ENCODE results near the gene RPL36. TPM values are rescaled to one million over a fixed set of nuclear protein-coding genes. Genes with fewer than 3 reads are reported as not detected.

Gene RPL36
- total and polyA plus RNA-seq, 2 donors (not counting 3 experiments of a cell fraction or from before 2014, with no cell fraction given), result 1,033 to 1,084 TPM

- no peak overlapping the region for H3K9ac ChIP-seq (replicated peaks; ENCODE audit: extremely low read depth, insufficient read depth, low read length)
- ChIA-PET CTCF (interaction anchor here (1.0 to 1.1 kb wide), 2 partner anchors 10 to 13 kb away, joined by 4 read pairs; partner anchors contain the start of gene RPL36), POLR2A (no interaction called here)
- peaks cover 9% of the 10 kb centered on the region for H3K79me2 ChIP-seq (ENCODE audit: control insufficient read depth, insufficient read depth, low read length)
- H3K4me1 ChIP-seq (ENCODE audit: control insufficient read depth, extremely low read depth, insufficient read depth, low read length), result peaks cover 10% of the 10 kb centered on the region
- no peaks in the 10 kb centered on the region for H3K9me3 ChIP-seq (replicated peaks; ENCODE audit: control insufficient read depth, insufficient read depth, low read length)
- no peak for TF ChIP-seq EZH2 (IDR thresholded peaks at IDR 0.05; ENCODE audit: borderline replicate concordance, low read depth, low read length, severe bottlenecking)
- BruUV-seq (replicated peaks), result no TSS peak
- no peaks in the 10 kb centered on the region for H4K20me1 ChIP-seq (replicated peaks; ENCODE audit: control insufficient read depth, extremely low read depth, insufficient read depth, low read length)
- H3K27me3 ChIP-seq (ENCODE audit: control insufficient read depth in 2 of 2, insufficient read depth in 2 of 2, low read length in 2 of 2), result no peaks in the 10 kb centered on the region
- no peaks in the 10 kb centered on the region for H3K9me1 ChIP-seq (replicated peaks; ENCODE audit: control insufficient read depth, extremely low read depth, insufficient read depth, low read length)
- no peak overlapping the region for H3K27ac ChIP-seq (ENCODE audit: insufficient read depth, low read depth, low read length)
- FAIRE-seq (no peak), DNase-seq (ENCODE audit: low read depth, low spot score) (no peak)
- intact Hi-C loops (cut with micrococcal nuclease) (no loop called here), dilution Hi-C loops (cut with MboI; ENCODE audit: extremely low pct_ligation_motif_present, low sequenced_read_pairs) (no loop called here)
- H3K4me2 ChIP-seq (ENCODE audit: insufficient read depth, low read length), result no peak overlapping the region
- no peak overlapping the region for H2AFZ ChIP-seq (ENCODE audit: low read depth, low read length)
- peaks cover 0 to 7% of the 10 kb centered on the region in 2 experiments for H3K36me3 ChIP-seq (ENCODE audit: control insufficient read depth in 2 of 2, extremely low read depth in 1 of 2, insufficient read depth in 2 of 2, low read length in 2 of 2)
- H3K4me3 ChIP-seq (replicated peaks in 1 of 3; ENCODE audit: insufficient read depth in 1 of 3, low read depth in 1 of 3, low read length in 3 of 3), result no peak overlapping the region
Observed at GRCh38 chr19:5676105-5676771, 13.9 kb upstream of the RPL36 start.

GRCh38 chr19:5676772-5677105 is 13.4 kb upstream of the RPL36 start:
- no peak overlapping the region for H2AFZ ChIP-seq (ENCODE audit: low read depth, low read length)
- peaks cover 0 to 5% of the 10 kb centered on the region in 2 experiments for H3K36me3 ChIP-seq (ENCODE audit: control insufficient read depth in 2 of 2, extremely low read depth in 1 of 2, insufficient read depth in 2 of 2, low read length in 2 of 2)
- no peak overlapping the region for H3K27ac ChIP-seq (ENCODE audit: insufficient read depth, low read depth, low read length)
- DNase-seq (ENCODE audit: low read depth, low spot score) (no peak), FAIRE-seq (no peak)
- POLR2A ChIA-PET, result no interaction called here
- no peak overlapping the region for H3K4me3 ChIP-seq (replicated peaks in 1 of 3; ENCODE audit: insufficient read depth in 1 of 3, low read depth in 1 of 3, low read length in 3 of 3)
- no peaks in the 10 kb centered on the region for H3K9me1 ChIP-seq (replicated peaks; ENCODE audit: control insufficient read depth, extremely low read depth, insufficient read depth, low read length)
- peaks cover 10% of the 10 kb centered on the region for H3K4me1 ChIP-seq (ENCODE audit: control insufficient read depth, extremely low read depth, insufficient read depth, low read length)
- H3K4me2 ChIP-seq (ENCODE audit: insufficient read depth, low read length), result no peak overlapping the region
- intact Hi-C loops (cut with micrococcal nuclease) (no loop called here), dilution Hi-C loops (cut with MboI; ENCODE audit: extremely low pct_ligation_motif_present, low sequenced_read_pairs) (no loop called here)
- TF ChIP-seq FOS (IDR thresholded peaks at IDR 0.05; ENCODE audit: borderline replicate concordance, insufficient read depth, low read length), result no peak
- TF ChIP-seq JUN (IDR thresholded peaks at IDR 0.05; ENCODE audit: borderline replicate concordance, insufficient read depth, insufficient read length, low read depth), result no peak
- TF ChIP-seq POLR2A (IDR thresholded peaks at IDR 0.05; ENCODE audit: low read depth, low read length), result no peak
- TF ChIP-seq EZH2 (IDR thresholded peaks at IDR 0.05; ENCODE audit: borderline replicate concordance, low read depth, low read length, severe bottlenecking), result no peak
- no peak for TF ChIP-seq GATA2 (IDR thresholded peaks at IDR 0.05; ENCODE audit: insufficient read depth, insufficient read length, low read depth, low read length)
- TF ChIP-seq MAX (IDR thresholded peaks at IDR 0.05; ENCODE audit: insufficient read depth, insufficient read length), result no peak
- no peak for TF ChIP-seq MYC (IDR thresholded peaks at IDR 0.05; ENCODE audit: low read depth, low read length)
- H3K9ac ChIP-seq (replicated peaks; ENCODE audit: extremely low read depth, insufficient read depth, low read length), result no peak overlapping the region
- peaks cover 9% of the 10 kb centered on the region for H3K79me2 ChIP-seq (ENCODE audit: control insufficient read depth, insufficient read depth, low read length)
- no peaks in the 10 kb centered on the region for H3K9me3 ChIP-seq (replicated peaks; ENCODE audit: control insufficient read depth, insufficient read depth, low read length)
- no peaks in the 10 kb centered on the region for H3K27me3 ChIP-seq (ENCODE audit: control insufficient read depth in 2 of 2, insufficient read depth in 2 of 2, low read length in 2 of 2)
- CTCF ChIA-PET, result interaction anchor here (1.1 kb wide), 1 partner anchor 10 kb away, joined by 4 read pairs; no protein-coding TSS in a partner anchor
- H4K20me1 ChIP-seq (replicated peaks; ENCODE audit: control insufficient read depth, extremely low read depth, insufficient read depth, low read length), result no peaks in the 10 kb centered on the region
- no TSS peak for BruUV-seq (replicated peaks)
